LoVo (cell line): ENCODE results near the gene RABGAP1L.
"Not testable (repeated sequence)": the region's sequence is repeated elsewhere in the genome, so short reads cannot be mapped to it uniquely, and the experiment has no call there.

Experiments
- DNase-seq: peaks from one replicate; pipeline ENCODE4 v3.0.0-alpha.2; 2016; ENCODE audit warnings: low spot score

RABGAP1L gene

GRCh38 chr1:174366946-174367345, 207.6 kb downstream of the RABGAP1L start:
- no peak for DNase-seq

DNA sequence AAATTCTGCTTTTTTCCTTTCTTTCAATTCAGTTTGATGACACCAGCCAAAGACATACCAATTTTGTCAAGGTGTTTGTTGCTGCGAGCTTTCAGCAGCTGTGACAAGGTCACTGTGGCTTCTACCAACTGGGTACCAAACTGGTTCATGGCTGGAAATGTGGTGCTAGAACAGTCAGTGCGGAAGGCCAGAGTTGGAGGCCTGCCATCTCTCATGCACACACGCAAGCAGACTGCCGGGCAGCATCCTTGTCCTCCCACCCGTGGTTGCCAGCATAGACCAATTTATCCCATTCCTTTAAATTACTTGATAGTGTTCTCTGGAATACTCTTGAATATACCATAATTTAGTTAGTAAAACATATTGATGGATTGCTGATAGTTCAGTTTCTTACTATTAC, 208.6 kb downstream of the RABGAP1L start:
- no peak for DNase-seq

DNA sequence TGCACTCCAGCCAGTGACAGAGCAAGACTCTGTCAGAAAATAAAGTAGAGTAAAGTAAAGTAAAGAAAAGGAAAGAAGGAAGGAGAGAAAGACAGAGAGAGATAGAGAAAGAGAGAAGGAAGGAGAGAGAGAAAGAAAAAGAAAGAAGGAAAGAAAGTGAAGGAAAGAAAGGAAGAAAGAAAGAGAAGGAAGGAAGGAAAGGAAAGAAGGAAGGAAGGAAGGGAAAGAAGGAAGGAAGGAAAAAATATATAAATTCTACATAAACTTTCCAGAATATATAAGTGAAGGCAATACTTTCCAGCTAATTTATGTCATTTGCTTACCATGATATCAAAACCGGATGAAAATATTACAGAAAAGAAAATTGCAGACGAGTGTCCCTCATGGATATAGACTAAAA, 216.7 kb downstream of the RABGAP1L start:
- no peak for DNase-seq

DNA sequence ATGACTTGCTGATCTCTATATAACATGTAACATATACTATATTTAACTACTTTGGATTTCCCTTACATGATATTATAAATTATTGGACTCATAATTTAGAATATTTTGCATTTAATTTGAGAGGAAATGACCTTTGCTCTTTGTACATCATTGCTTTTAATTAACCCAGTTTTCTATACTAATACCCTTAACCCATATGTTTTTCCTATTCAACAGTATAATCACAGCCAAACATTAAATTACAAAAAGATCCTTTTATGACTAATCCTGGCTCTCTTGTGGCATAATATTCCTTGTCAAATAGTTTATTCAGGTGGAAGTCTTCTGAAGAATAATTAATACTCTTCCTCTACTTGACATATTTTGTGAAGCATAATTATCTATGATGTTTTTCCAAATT, 232.4 kb downstream of the RABGAP1L start:
- DNase-seq: no peak

DNA sequence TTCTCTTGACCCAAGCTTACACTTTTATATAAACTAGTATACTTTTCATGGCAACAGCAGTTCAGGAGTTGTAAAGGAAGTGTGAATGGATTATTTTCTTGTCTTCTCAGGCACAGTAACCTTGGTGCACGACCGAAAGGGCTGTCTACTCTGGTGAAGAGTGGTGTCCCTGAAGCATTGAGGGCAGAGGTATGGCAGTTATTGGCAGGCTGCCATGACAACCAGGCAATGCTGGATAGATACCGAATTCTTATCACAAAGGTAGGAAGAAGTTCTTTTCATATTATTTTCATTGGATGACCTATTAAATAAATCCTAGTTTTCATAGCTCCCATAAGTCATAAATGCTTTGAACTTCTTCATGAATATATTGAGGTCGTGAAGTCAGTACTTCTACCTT, 234.6 kb downstream of the RABGAP1L start:
- DNase-seq: no peak

- no peak for DNase-seq
Measured at GRCh38 chr1:174397261-174397660, 237.9 kb downstream of the RABGAP1L start.

DNA sequence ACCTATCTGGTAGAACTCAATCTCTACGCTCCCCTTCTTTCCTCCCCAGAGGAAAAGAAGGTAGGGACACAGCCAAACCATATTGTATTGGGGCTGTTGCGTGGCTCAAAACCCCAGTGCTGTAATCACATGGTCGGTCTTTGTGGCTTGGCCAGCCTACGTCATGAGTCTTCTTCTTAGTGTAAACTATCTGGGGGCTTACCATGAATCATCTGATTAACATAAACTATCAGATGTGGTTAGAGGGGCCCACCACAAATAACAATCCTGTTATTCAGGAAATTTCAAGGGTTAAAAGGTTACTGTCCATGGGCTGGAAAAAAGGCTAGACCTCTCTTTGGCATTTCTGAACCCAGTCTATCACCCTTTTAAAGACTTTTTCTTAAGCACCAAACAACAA, 238.9 kb downstream of the RABGAP1L start:
- DNase-seq: no peak

- DNase-seq: no peak
Measured at GRCh38 chr1:174399211-174399610, 239.9 kb downstream of the RABGAP1L start.

- DNase-seq: no peak
Measured at GRCh38 chr1:174401075-174401474, 241.8 kb downstream of the RABGAP1L start.

DNA sequence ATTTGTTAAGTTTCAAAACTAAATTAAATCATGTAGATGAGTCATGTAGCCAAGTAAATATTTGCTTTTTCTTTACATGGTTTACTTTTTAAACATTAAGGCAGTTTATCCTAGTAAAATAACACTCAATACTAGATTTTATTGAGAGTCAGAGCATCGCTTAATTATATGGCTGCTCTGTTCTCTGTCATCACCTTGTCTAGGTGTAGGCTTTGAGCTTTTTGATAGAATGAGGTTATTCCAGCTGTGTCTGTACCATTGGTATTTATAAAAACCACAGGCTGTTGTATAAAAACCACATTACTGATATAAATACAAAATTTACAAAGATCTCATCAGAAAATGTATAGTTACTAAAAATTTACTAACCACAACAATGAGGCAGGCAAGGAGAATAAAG, 245.9 kb downstream of the RABGAP1L start:
- DNase-seq: no peak

GRCh38 chr1:174406421-174406820, 247.1 kb downstream of the RABGAP1L start:
- no peak for DNase-seq

GRCh38 chr1:174407665-174408064, 248.3 kb downstream of the RABGAP1L start:
- no peak for DNase-seq

- DNase-seq: no peak
Measured at GRCh38 chr1:174408146-174408545, 248.8 kb downstream of the RABGAP1L start.

DNA sequence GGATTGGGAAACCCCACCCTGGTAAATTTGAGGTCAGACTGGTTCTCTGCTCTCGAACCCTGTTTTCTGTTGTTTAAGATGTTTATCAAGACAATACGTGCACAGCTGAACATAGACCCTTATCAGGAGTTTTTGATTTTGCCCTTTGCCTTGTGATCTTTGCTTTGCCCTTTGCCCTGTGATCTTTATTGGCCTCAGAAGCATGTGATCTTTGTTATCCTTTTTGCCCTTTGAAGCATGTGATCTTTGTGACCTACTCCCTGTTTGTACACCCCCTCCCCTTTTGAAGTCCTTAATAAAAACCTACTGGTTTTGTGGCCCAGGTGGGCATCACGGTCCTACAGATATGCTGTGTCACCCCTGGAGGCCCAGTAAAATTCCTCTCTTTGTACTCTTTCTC, 250.5 kb downstream of the RABGAP1L start:
- DNase-seq: not testable (repeated sequence)

DNA sequence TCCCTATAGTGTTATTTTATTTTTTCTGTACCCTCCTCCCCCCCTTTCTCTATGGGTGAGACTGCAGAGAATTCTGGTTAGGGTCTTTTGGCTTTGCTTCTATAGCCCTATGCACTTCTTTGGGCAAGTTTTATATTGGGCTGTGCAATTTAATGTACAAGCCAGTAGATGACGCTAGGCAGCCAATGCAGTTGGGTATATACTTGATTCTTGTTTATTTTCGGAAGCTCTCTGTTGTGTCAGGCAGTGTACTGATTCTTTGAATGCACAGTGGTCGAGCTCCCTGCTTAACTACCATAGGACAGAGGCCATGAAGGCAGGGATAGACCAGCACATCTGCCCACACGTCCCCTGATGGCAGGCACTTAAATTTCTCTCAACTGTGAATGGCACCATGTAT, 254.3 kb downstream of the RABGAP1L start:
- no peak for DNase-seq

DNA sequence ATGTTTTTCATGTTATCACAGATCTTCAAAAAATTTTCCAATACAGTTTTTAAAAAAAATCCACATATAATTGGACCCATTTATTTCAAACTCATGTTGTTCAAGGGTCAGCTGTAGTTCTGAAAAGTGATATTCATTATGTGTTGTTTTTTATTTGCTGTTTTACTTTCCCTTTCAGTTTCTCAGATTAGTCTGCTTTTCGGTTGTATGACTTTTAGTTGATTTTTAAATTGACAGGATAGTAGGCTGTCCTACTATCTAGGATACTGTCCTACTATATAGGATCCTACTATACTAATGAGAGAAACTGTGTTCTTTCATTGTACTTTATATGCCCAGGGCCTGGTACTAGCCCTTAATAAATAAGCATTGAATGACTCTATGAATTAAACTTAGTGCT, 254.9 kb downstream of the RABGAP1L start:
- DNase-seq: no peak

- no peak for DNase-seq
Measured at GRCh38 chr1:174415506-174415905, 256.2 kb downstream of the RABGAP1L start.

GRCh38 chr1:174417921-174418320, 258.6 kb downstream of the RABGAP1L start:
- DNase-seq: no peak

- no peak for DNase-seq
Measured at GRCh38 chr1:174425121-174425520, 265.8 kb downstream of the RABGAP1L start.

DNA sequence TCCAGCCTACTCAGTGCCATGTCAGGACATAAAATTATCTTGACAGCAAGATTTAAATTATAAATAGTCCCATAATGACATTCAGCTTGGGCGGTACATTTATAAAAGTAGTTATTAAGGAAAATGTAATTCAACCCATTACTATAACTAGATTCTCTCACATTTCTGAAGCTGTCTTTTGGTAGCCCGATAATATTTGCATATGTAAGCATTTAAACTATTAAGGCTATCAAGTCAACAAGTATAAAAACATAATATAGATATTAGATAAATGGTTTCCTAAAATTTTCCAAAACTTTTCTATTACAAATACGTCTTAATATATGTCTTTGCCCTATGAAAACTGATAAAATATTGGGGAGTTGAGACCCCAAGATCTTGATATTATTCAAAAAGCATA, 266.8 kb downstream of the RABGAP1L start:
- no peak for DNase-seq

DNA sequence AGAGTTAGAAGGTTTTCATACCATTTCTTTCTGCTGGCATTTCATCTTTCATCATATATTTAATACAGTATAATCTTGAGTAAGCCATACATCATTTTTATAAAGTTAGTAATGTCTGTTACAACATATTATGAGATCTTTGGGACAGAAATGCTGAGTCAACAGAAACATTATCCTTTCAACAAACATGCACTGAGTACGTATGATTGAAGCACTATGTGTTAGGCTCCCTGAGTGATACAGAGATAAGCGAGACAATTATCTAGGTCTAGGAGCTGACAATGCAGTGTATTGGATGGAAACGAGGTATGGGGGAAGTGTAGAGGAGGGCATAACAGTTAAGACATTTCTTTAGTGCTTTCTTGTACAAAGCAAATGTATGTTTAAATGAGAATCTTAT, 268.7 kb downstream of the RABGAP1L start:
- DNase-seq: no peak

DNA sequence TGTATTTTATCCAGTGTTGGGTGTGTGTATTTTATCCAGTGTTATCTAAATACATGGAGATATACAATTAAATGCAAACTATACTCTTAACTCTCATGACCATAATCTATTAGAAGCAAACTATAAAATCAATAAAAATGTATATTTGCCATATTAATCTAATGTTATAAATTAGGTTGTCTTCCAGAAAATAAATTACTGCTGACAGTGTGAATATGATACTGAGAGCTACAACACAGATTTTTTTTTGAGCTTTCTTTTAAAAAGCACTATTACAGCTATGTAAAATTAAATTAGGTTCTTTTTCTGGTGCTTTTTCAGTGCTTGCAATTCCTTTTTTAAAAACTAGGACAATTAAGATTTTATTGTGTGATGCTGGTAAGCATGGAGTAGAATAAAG, 269.4 kb downstream of the RABGAP1L start:
- no peak for DNase-seq

DNA sequence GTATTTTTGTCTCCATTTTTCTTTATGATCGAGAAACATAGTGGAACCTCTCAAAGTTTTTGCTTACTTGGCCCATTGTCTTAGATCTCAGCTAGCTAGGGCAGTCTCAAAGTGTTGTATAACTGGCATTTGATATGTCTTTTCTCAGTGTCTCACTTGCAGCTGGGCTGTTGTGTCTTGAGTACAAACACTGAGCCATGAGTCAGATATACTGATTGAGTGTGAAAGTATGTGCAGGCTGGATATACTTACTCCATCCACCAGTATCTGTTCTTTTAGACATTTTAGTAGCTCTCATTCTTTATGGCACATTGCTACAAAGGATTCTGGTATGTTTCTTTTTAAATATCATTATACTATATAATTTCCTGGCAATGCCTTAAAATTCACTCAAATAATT, 274.1 kb downstream of the RABGAP1L start:
- DNase-seq: no peak

GRCh38 chr1:174445351-174445750, 286.0 kb downstream of the RABGAP1L start:
- DNase-seq: no peak

GRCh38 chr1:174445817-174446216, 286.5 kb downstream of the RABGAP1L start:
- DNase-seq: no peak
